ENCODE data around the gene NEDD4L.

The NEDD4L gene

GRCh38 chr18:58299936-58300335, 255.9 kb downstream of the NEDD4L start:
- DNase-seq, result no peak

GRCh38 chr18:58300867-58301266, 256.8 kb downstream of the NEDD4L start:
- no peak for DNase-seq

GRCh38 chr18:58302811-58303210, 258.8 kb downstream of the NEDD4L start:
- no peak for DNase-seq

GRCh38 chr18:58303363-58303762, 259.3 kb downstream of the NEDD4L start:
- no peak for DNase-seq

GRCh38 chr18:58305792-58306191, 261.8 kb downstream of the NEDD4L start:
- DNase-seq, result no peak

- no peak for DNase-seq
Observed at GRCh38 chr18:58307441-58307840, 263.4 kb downstream of the NEDD4L start.

- no peak for DNase-seq
Observed at GRCh38 chr18:58308463-58308862, 264.4 kb downstream of the NEDD4L start.

GRCh38 chr18:58309099-58309498, 265.1 kb downstream of the NEDD4L start:
- no peak for DNase-seq

- no peak for DNase-seq
Observed at GRCh38 chr18:58309610-58310239, 265.7 kb downstream of the NEDD4L start.

GRCh38 chr18:58310517-58310916, 266.5 kb downstream of the NEDD4L start:
- no peak for DNase-seq

GRCh38 chr18:58311390-58311789, 267.4 kb downstream of the NEDD4L start:
- no peak for DNase-seq

GRCh38 chr18:58313491-58314032, 269.5 kb downstream of the NEDD4L start:
- no peak for DNase-seq

- DNase-seq, result no peak
Observed at GRCh38 chr18:58314284-58314683, 270.3 kb downstream of the NEDD4L start.

- DNase-seq, result no peak
Observed at GRCh38 chr18:58315041-58315440, 271.0 kb downstream of the NEDD4L start.

- DNase-seq, result no peak
Observed at GRCh38 chr18:58315739-58316215, 271.8 kb downstream of the NEDD4L start.

GRCh38 chr18:58316396-58317342, 272.6 kb downstream of the NEDD4L start:
- no peak for DNase-seq

GRCh38 chr18:58319719-58320118, 275.7 kb downstream of the NEDD4L start:
- DNase-seq, result no peak

- DNase-seq, result no peak
Observed at GRCh38 chr18:58320907-58321561, 277.0 kb downstream of the NEDD4L start.

- peak; percentile 7 for DNase-seq
Observed at GRCh38 chr18:58321986-58322385, 278.0 kb downstream of the NEDD4L start.

GRCh38 chr18:58322464-58322863, 278.4 kb downstream of the NEDD4L start:
- no peak for DNase-seq

- DNase-seq, result no peak
Observed at GRCh38 chr18:58323866-58324762, 280.1 kb downstream of the NEDD4L start.

Measured in effector CD4-positive, alpha-beta T cell (primary cell).